K562 (cell line): Measurements from ENCODE around the gene TRIM47.

Experiments used
- CTCF ChIP-seq, 3 experiments: IDR thresholded peaks in 2 of 3; conservative IDR thresholded peaks in 1 of 3; 2 replicates each; pipeline ENCODE4 v1.5.1; 2011 to 2012; ENCODE audit warnings: low read length in 3 of 3, mild to moderate bottlenecking in 3 of 3, control low read depth in 2 of 3, improper control_type of control experiment in 1 of 3, inconsistent platforms in 1 of 3, low read depth in 1 of 3, mixed read lengths in 1 of 3, moderate library complexity in 1 of 3; ENCODE audit not compliant: insufficient read depth in 2 of 3
- EP300 ChIP-seq: IDR thresholded peaks from 2 replicates; pipeline ENCODE4 v1.6.1; 2012; ENCODE audit warnings: low read length, improper control_type of control experiment
- L3MBTL2 ChIP-seq: fragments of 450-650 bp; IDR thresholded peaks from 2 replicates; pipeline ENCODE4 v1.6.1; 2016; ENCODE audit warnings: mild to moderate bottlenecking, moderate library complexity
- MAFK ChIP-seq: IDR thresholded peaks from 2 replicates; pipeline ENCODE4 v1.6.1; 2011; ENCODE audit warnings: low read length, improper control_type of control experiment
- MXI1 ChIP-seq: IDR thresholded peaks from 2 replicates; pipeline ENCODE4 v1.6.1; 2011; ENCODE audit warnings: low read depth, mild to moderate bottlenecking, improper control_type of control experiment, low read length
- POLR2A ChIP-seq: fragments of 450-650 bp; conservative IDR thresholded peaks from 2 replicates; pipeline ENCODE4 v1.6.1; 2016
- SIN3A ChIP-seq, 2 experiments: fragments of 150-350 bp in 1 of 2; IDR thresholded peaks; 2 replicates each; pipeline ENCODE4 v1.6.1; 2011 to 2016; ENCODE audit warnings: borderline replicate concordance in 2 of 2, low read depth in 2 of 2, low read length in 2 of 2, mild to moderate bottlenecking in 2 of 2, moderate library complexity in 2 of 2; ENCODE audit not compliant: control insufficient read depth in 1 of 2
- SMAD4 ChIP-seq: fragments of 250-450 bp; sonication (Bioruptor Pico); conservative IDR thresholded peaks from 2 replicates; pipeline ENCODE4 v1.8.0; 2021; ENCODE audit warnings: inconsistent platforms, mild to moderate bottlenecking, moderate library complexity
- TCF7L2 ChIP-seq: fragments of 150-350 bp; IDR thresholded peaks from 2 replicates; pipeline ENCODE4 v1.6.1; 2016; ENCODE audit warnings: low read depth, mild to moderate bottlenecking, low read length, moderate library complexity
- ZHX1 ChIP-seq: fragments of 150-350 bp; conservative IDR thresholded peaks from 2 replicates; pipeline ENCODE4 v1.6.1; 2014; ENCODE audit warnings: low read length
- ZKSCAN3 ChIP-seq: fragments of 250-450 bp; sonication (Bioruptor Pico); IDR thresholded peaks from 2 replicates; pipeline ENCODE4 v1.4.0; 2020
- ZNF217 ChIP-seq: sonication (generic); formaldehyde crosslinking; IDR thresholded peaks from 2 replicates; pipeline ENCODE4 v1.8.0; 2022; ENCODE audit warnings: mild to moderate bottlenecking, missing genetic modification reagents
- ZNF274 ChIP-seq: IDR thresholded peaks from 2 replicates; pipeline ENCODE4 v1.6.1; 2011; ENCODE audit warnings: low read depth, mild to moderate bottlenecking, low read length, moderate library complexity, borderline replicate concordance

- TF ChIP-seq SIN3A (IDR thresholded peaks at IDR 0.05; ENCODE audit: borderline replicate concordance in 2 of 2, control insufficient read depth in 1 of 2, low read depth in 2 of 2, low read length in 2 of 2) (no peak), SMAD4 (no peak), CTCF (IDR thresholded peaks at IDR 0.05 in 2 of 3, conservative IDR thresholded peaks at IDR 0.05 in 1 of 3; ENCODE audit: insufficient read depth in 2 of 3, low read depth in 1 of 3, low read length in 3 of 3) (no peak), TCF7L2 (no peak), MXI1 (no peak), EP300 (no peak), POLR2A (no peak), ZNF274 (no peak), ZNF217 (CRISPR knock-in tag) (no peak), ZHX1 (no peak), L3MBTL2 (no peak), ZKSCAN3 (CRISPR knock-in tag) (no peak), MAFK (no peak)
Observed at GRCh38 chr17:75898791-75899190, 20.4 kb upstream of the TRIM47 start.
